HG03108 (cell line): ENCODE measurements around the gene HES5.

Source experiments
- ATAC-seq: cut with Tn5 transposase; IDR thresholded peaks from one replicate; pipeline ENCODE4 v1.9.1; 2021; ENCODE audit warnings: moderate library complexity; ENCODE audit not compliant: unreplicated experiment

Gene HES5

DNA sequence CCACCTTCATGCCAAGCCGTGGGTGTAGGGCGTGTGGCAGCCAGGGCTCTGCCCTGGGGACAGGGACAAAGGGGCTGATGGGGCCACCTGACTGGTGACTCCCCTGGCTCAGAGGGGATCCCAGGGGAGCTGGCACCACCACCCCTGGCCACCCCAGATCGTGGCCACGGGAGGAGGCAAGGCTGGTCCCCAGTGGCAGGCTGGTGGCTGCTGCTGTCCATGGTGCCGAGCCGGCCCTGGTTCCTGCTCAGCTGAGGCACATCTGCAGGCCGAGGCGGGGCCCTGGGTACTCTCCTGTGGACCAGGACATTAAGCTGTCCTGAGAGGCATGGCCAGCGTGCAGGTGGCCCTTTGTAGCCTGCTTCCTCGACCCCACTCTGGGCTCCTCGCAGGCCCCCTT lies 47.5 kb downstream of the HES5 start:
- no peak for ATAC-seq

DNA sequence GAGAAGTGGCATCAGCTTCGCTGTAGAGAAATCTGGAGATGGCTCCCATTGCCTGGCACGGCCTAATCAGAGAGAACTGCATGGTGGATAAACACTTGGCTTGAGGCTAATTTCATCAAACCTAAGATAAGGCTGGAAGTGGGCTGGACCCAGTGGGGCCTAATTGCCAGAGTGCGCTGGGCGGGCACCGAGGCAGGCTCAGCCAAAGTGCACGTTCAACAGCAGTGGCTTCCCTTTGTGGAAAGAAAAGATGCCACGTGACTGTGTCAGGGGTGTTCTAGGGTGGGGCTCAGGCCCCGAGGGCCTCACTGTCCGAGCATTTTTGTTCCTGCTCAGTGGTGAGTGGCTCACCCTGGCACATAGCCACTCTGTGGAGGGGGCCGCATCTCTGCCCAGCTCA lies 48.2 kb downstream of the HES5 start:
- no peak for ATAC-seq

DNA sequence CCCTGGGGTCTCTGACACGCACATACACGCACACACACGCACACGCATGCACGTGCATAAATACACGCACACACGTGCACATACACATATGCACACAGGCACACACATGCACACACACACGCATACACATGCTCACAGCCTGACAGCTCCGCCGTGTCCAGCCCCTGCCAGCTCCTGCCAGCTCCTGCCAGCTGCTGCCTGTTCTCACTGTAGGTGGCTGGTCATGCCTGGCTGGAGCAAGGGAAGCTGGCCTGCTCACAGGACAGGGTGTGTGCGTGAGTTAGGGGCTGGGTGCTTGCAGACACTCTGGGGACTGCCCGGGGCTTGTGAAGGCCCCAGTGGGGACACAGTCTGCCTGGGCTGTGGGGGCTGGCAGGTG lies 49.1 kb downstream of the HES5 start:
- no peak for ATAC-seq

DNA sequence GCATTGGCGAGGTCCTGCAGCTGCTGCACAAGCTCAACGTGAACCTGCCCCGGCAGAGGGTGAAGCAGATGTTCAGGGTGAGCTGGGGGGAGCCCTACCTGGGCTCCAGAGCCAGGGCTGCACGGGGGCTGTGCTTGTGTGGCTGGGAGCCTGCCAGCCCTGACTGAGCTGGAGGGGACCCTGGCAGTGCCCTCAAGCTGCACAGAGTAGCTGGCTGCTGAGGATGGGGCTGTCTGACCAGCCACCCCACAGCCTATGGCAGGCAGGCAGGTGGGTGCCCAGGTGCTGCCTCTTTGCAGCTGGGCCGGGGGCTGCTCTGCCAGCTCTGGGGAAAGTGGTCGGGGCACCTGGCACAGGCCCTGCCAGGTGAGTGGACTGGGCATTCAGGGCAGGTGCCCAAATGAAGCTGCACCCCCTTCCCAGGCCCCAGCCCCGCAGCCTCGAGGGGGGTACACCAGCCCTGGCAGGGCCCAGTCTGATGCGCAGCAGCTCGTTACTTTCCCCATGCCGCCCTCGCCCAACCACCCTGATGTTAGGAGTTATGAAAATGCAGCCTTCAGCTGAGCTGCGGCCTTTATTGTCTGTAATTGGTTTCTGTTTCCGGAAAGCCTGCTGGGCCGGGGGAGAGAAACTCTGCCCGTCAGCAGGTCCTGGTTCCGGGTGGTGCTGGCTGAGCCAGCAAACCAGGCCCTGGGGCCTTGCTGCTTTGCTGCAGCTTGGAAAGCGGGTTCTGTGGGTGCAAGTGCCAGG lies 49.7 kb downstream of the HES5 start:
- no peak for ATAC-seq

DNA sequence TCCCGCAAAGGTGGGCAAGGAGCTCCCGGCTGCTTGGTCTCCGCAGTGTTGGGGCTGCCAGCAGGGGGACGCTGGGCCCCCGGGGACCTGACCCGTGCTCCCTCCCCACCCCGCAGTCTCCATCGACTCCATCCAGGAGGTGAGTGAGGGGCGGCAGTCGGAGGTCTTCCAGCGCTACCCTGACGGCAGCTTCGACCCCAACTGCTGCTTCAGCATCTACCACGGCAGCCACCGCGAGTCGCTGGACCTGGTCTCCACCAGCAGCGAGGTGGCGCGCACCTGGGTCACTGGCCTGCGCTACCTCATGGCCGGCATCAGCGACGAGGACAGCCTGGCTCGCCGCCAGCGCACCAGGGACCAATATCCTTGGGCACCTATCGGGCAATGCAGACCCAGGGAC lies 50.4 kb downstream of the HES5 start:
- no peak for ATAC-seq

DNA sequence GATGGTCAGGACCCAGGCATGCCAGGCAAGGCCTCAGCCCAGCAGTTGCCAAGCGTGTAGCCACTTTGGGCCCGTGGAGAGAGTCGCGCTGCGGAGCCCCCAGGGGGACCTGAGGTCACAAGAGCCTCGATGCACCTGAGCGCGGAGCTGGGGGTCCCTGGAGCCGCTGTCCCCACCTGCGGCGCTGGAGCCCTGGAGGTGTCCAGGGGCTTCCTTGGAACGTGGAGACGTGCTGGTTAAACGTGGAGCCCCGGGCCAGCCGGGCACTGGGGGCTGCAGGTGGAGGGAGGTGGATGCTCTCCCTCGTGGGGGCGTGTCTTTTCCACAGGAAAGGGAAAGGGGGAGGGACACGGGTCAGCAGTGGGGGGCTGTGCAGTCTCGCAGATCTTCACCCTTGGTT lies 50.9 kb downstream of the HES5 start:
- no peak for ATAC-seq
